HepG2 (cell line): ENCODE results near the gene NFE2L2. TPM values are rescaled to one million over a fixed set of nuclear protein-coding genes. Genes with fewer than 3 reads are reported as not detected.

Experiments used
- FOXK1 ChIP-seq: sonication (generic); formaldehyde crosslinking; IDR thresholded peaks from 2 replicates; pipeline ENCODE4 v1.4.0; 2020; ENCODE audit warnings: low read depth, missing genetic modification reagents, borderline replicate concordance
- HOXA7 ChIP-seq: sonication (generic); formaldehyde crosslinking; IDR thresholded peaks from 2 replicates; pipeline ENCODE4 v1.8.1; 2022; ENCODE audit warnings: mild to moderate bottlenecking, missing genetic modification reagents, moderate library complexity
- MAFF ChIP-seq: IDR thresholded peaks from 2 replicates; pipeline ENCODE4 v1.6.1; 2011; ENCODE audit warnings: low read depth, low read length, improper control_type of control experiment
- MAFG ChIP-seq: sonication (generic); formaldehyde crosslinking; IDR thresholded peaks from 2 replicates; pipeline ENCODE4 v1.5.1; 2020; ENCODE audit warnings: mild to moderate bottlenecking, missing genetic modification reagents
- PRDM15 ChIP-seq: sonication (generic); formaldehyde crosslinking; IDR thresholded peaks from 2 replicates; pipeline ENCODE4 v1.4.0; 2020; ENCODE audit warnings: missing genetic modification reagents
- RBFOX2 ChIP-seq: fragments of 200-400 bp; formaldehyde crosslinking; IDR thresholded peaks from 2 replicates; pipeline ENCODE4 v1.6.1; 2017; ENCODE audit warnings: low read depth, mild to moderate bottlenecking, low read length
- SOX6 ChIP-seq, 2 experiments: fragments of 450-650 bp in 1 of 2; sonication (generic) in 1 of 2; formaldehyde crosslinking in 1 of 2; IDR thresholded peaks; 2 replicates each; pipeline versions ENCODE4 v1.4.0 to v1.6.1; 2017 to 2020; ENCODE audit warnings: antibody characterized with exemption in 1 of 2, mild to moderate bottlenecking in 1 of 2, missing genetic modification reagents in 1 of 2
- TEAD3 ChIP-seq: optimal IDR thresholded peaks from 2 replicates; pipeline ENCODE3; 2016; ENCODE audit warnings: borderline replicate concordance
- ZNF326 ChIP-seq: sonication (generic); formaldehyde crosslinking; IDR thresholded peaks from 2 replicates; pipeline ENCODE4 v1.4.0; 2020; ENCODE audit warnings: missing genetic modification reagents, borderline replicate concordance
- ZNF629 ChIP-seq: sonication (generic); formaldehyde crosslinking; conservative IDR thresholded peaks from 2 replicates; pipeline ENCODE4 v1.5.0; 2020; ENCODE audit warnings: missing genetic modification reagents
- polyA plus RNA-seq, 8 experiments: library from polyadenylated mRNA; depleted of rRNA in 3 of 8; stranded (reverse) in 7 of 8; unstranded in 1 of 8; fragments of >200 nt; fragmentation: Illumina TruSeq in 4 of 8; extraction: Trizol in 4 of 8; gene quantifications; 2 replicates each; pipeline versions ENCODE4 v1.2.1 to v1.2.3, GENCODE V29; 2011 to 2016; ENCODE audit warnings: low read depth in 4 of 8, missing spikeins in 1 of 8, mixed read lengths in 1 of 8; ENCODE audit not compliant: insufficient read depth in 1 of 8
- total RNA-seq, 5 experiments: library from RNA; depleted of rRNA; stranded (reverse); fragments of >200 nt; fragmentation: Illumina TruSeq; extraction: Trizol; gene quantifications; 2 replicates each; pipeline ENCODE4 v1.2.3, GENCODE V29; 2016; ENCODE audit warnings: low read depth in 1 of 5

Gene NFE2L2
- total and polyA plus RNA-seq, 2 of the 13 experiments (the other 11 are each of a cell fraction or from before 2014, with no cell fraction given): 84.6 to 215 TPM

DNA sequence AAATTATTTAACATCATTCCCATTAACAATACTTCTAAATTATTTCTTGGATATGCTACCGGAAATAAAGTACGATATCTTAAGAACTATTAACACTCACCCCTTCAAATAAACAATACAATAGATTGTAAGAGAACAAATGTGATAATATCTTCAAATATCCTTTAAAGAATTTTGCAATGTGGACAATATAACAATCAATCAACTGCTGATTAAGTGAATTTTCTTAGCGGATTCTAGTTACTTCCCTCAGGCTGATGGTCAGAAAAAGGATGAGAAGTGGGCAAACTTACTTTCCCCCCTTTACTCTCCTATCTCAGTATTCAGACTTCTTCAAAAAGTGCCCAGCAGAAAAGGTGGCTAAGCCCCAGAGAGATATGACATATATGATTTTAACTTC is 10.8 kb downstream of the NFE2L2 start (continued):
- TF ChIP-seq PRDM15 (no peak), RBFOX2 (0 out of 2 replicates have a peak, but pooled peaks have one; percentile 27), ZNF629 (CRISPR knock-in tag) (no peak), ZNF326 (CRISPR knock-in tag) (no peak), SOX6 (IDR thresholded peaks at IDR 0.05) (no peak), SOX6 (CRISPR knock-in tag; IDR thresholded peaks at IDR 0.05) (no peak), MAFF (peak; percentile 73), TEAD3 (no peak), MAFG (CRISPR knock-in tag) (no peak), FOXK1 (CRISPR knock-in tag) (no peak), HOXA7 (CRISPR knock-in tag) (no peak)
